Right atrium auricular region (tissue), 2 donors: ENCODE results near the gene SORBS1. TPM values are rescaled to one million over a fixed set of nuclear protein-coding genes. Genes with fewer than 3 reads are reported as not detected.

Experiments
- DNase-seq: peaks from one replicate; pipeline ENCODE4 v3.0.0-alpha.2; 2019; ENCODE audit warnings: low spot score
- H3K27ac ChIP-seq, 2 donors: fragments of 200-600 bp; sonication (generic); 1 replicate in 1 of 2; 2 replicates in 1 of 2; pipeline ENCODE4 v1.5.1; 2016 to 2019
- H3K27me3 ChIP-seq, 2 donors: fragments of 200-600 bp; sonication (generic); one replicate each; pipeline versions ENCODE4 v1.5.1 to v1.6.0; 2017 to 2019
- H3K36me3 ChIP-seq: fragments of 200-600 bp; sonication (generic); one replicate; pipeline ENCODE4 v1.5.1; 2016
- H3K4me1 ChIP-seq, 2 donors: fragments of 200-600 bp; sonication (generic); one replicate each; pipeline versions ENCODE4 v1.5.1 to v1.6.0; 2017 to 2019
- H3K4me3 ChIP-seq, 2 donors: fragments of 200-600 bp; sonication (generic); 1 replicate in 1 of 2; 2 replicates in 1 of 2; pipeline ENCODE4 v1.5.1; 2017 to 2019; ENCODE audit warnings: mild to moderate bottlenecking in 1 of 2, moderate library complexity in 1 of 2
- H3K9me3 ChIP-seq, 2 donors: fragments of 200-600 bp; sonication (generic); one replicate each; pipeline ENCODE4 v1.5.1; 2019
- total RNA-seq, 2 donors: library from RNA; depleted of rRNA; stranded (reverse); fragments of >200 nt; gene quantifications; one replicate each; pipeline ENCODE4 v1.1.0, GENCODE V29; 2016
- TF ChIP-seq, protein P1 (sequence below), 2 donors: fragments of 200-600 bp; sonication (generic); IDR thresholded peaks; one replicate each; pipeline ENCODE4 v1.5.1; 2019; ENCODE audit warnings: antibody characterized with exemption in 2 of 2

The SORBS1 gene
- total RNA-seq, 2 donors from 2014 or later = 742 to 815 TPM

DNA sequence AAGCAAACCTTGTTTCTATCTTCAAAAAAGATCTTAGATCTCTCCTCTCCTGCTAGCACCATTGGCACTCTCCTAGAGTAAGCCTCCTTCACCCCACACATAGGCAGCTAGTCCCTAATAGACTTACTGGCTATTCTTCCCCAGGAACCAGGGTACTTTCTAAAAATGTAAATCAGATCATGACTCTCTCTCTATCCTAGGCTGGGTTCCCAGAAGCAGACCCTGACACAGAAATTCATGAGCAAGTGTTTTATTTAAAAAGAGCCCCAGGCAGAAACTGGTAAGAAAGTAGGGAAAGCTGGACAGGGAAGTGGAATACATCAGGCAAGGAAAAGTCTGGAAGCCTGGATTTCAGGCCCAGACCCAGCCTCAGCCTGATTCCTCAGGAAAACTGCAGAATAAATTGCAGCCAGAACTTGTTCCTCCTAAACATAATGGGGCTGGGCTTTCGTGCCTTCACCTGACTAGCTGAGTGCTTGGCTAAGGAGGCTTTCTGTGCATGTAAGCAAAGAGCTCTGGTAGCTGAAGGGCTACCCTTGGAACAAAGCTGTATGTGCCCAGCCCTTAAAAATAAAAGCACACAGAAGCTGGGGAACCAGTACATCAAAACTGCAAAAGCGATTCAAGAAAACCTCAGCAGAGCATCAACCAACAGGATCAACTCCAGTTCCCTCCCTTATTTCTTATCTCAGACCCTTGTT lies 18.8 kb upstream of the SORBS1 start:
- Histone ChIP-seq H3K27ac (no peak overlapping the region), H3K9me3 (no peaks in the 10 kb centered on the region), H3K4me3 (no peak overlapping the region), H3K36me3 (no peaks in the 10 kb centered on the region), H3K4me1 (peaks cover 0 to 4% of the 10 kb centered on the region in 2 donors), H3K27me3 (no peaks in the 10 kb centered on the region)
- no peak for DNase-seq
- TF ChIP-seq, protein P1, sequence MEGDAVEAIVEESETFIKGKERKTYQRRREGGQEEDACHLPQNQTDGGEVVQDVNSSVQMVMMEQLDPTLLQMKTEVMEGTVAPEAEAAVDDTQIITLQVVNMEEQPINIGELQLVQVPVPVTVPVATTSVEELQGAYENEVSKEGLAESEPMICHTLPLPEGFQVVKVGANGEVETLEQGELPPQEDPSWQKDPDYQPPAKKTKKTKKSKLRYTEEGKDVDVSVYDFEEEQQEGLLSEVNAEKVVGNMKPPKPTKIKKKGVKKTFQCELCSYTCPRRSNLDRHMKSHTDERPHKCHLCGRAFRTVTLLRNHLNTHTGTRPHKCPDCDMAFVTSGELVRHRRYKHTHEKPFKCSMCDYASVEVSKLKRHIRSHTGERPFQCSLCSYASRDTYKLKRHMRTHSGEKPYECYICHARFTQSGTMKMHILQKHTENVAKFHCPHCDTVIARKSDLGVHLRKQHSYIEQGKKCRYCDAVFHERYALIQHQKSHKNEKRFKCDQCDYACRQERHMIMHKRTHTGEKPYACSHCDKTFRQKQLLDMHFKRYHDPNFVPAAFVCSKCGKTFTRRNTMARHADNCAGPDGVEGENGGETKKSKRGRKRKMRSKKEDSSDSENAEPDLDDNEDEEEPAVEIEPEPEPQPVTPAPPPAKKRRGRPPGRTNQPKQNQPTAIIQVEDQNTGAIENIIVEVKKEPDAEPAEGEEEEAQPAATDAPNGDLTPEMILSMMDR (IDR thresholded peaks at IDR 0.05) = no peak

DNA sequence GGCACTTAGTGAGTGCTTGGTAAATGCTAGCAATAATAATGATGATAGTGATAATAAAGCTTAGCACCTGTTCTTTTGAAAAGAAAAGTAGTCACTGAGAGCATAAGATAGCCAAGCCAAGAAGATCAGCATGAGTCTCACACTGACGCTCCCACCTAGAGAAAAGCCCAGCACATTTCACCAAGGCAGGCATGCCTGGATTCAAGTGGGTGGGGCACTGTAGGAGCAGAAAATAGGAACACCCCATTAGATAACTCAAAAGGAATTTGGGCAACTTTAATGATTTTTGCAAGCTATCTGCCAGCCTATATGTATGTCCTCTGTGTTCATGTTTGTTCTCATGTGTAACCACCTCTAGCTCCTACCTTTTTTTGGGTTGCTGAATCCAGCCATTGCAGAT lies 18.1 kb upstream of the SORBS1 start:
- no peak for DNase-seq
- Histone ChIP-seq H3K36me3 (no peaks in the 10 kb centered on the region), H3K9me3 (no peaks in the 10 kb centered on the region), H3K4me3 (no peak overlapping the region), H3K27ac (no peak overlapping the region), H3K27me3 (no peaks in the 10 kb centered on the region), H3K4me1 (peaks cover 0 to 11% of the 10 kb centered on the region in 2 donors)
- TF ChIP-seq, protein P1 (IDR thresholded peaks at IDR 0.05) = no peak

DNA sequence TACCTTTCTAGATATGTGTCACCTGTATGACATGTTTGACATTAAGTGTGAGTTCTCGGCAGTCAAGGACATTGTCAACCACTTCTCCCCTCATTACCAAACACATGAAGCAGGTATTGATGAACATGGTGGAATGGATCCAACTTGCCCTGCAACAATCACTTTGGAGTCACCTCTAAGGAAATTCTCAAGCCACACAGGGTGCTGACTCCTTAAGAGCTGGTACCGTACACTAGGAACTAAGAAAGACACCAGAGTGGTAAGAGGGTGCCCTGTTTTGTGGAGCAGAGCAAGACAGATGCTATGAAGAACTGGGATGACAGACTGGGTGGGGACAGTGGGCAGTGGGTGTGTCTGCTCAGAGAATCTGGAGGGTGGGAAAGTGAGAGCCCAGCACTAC lies 17.4 kb upstream of the SORBS1 start:
- TF ChIP-seq, protein P1 (IDR thresholded peaks at IDR 0.05) = no peak
- no peak for DNase-seq
- no peaks in the 10 kb centered on the region for H3K36me3 ChIP-seq
- H3K9me3 ChIP-seq = no peaks in the 10 kb centered on the region
- no peak overlapping the region for H3K27ac ChIP-seq
- peaks cover 0 to 13% of the 10 kb centered on the region in 2 donors for H3K4me1 ChIP-seq
- no peak overlapping the region for H3K4me3 ChIP-seq
- H3K27me3 ChIP-seq = no peaks in the 10 kb centered on the region

DNA sequence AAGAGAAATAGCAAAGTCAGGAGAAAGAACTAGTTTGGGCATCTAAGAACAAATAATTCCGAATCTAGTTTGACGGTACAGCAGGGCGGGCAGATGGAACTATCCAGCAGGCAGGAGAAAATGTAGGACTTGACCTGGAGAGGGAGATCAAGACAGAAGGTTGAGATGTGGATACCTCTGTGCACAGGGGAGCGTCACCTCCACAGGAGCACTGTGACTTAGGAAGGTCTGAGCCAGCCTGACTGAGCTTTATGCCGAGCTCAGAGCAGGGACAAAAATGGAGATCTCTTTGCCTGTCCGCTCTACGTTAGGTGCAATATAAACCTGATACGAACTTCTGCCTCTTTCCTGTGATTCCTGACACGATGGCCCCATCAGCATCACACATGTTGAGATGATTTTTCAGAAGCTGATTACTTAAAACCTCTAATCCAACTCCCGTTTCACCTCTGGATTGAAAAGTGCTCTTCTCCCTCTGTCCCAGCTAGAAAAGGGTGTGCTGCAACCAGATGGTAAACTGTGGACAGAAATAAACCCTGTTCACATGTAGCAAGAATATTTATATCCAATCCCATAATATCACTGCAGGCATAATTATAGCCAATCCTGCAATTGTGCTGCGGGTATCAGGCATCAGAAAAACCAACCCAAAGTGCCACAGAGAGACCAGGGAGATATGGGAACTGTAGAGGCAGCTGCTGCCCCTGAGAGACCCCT lies 13.6 kb upstream of the SORBS1 start:
- Histone ChIP-seq H3K9me3 (no peaks in the 10 kb centered on the region), H3K27ac (peak overlapping the region; percentile 3 to 70), H3K27me3 (no peaks in the 10 kb centered on the region), H3K4me3 (no peak overlapping the region), H3K36me3 (no peaks in the 10 kb centered on the region), H3K4me1 (peaks cover 0 to 13% of the 10 kb centered on the region in 2 donors)
- TF ChIP-seq, protein P1 (IDR thresholded peaks at IDR 0.05) = no peak
- DNase-seq = no peak

DNA sequence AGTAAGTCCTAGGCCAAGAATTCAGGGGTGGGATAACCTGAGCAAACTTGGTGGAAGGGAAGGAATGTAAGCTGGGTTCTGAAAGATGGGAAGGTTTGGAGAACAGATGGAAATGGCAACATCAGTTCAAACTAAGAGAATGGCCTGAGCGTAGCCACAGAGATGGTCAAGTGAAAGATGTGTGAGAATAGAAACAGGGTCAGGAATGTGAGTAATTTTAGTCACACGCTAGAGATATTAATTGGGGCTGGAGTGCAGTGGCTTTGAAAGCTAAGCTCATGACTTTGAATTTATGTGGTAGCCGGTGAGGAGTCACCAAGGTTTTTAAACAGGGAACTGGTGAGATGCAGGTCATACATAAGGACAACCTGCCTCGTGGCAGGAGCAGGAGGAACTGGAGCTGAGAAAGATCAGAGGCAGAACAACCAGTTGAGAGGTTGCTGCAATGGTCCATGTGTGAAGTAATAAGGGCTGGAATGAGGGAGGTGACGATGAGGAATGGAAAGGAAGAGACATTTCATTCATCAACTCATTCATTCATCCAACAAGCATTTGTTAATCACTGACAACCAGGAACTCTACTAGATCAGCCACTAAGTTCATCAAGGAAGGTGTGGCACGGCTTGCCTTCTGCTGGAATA lies 12.9 kb upstream of the SORBS1 start:
- Histone ChIP-seq H3K36me3 (no peaks in the 10 kb centered on the region), H3K9me3 (no peaks in the 10 kb centered on the region), H3K27ac (peak overlapping the region; percentile 3 to 70), H3K27me3 (no peaks in the 10 kb centered on the region), H3K4me3 (no peak overlapping the region), H3K4me1 (peaks cover 0 to 13% of the 10 kb centered on the region in 2 donors)
- TF ChIP-seq, protein P1 (IDR thresholded peaks at IDR 0.05) = no peak
- DNase-seq = no peak
